Right lobe of liver (tissue), 6 donors: Measurements from ENCODE around the gene ZC3HAV1. TPM values are rescaled to one million over a fixed set of nuclear protein-coding genes. Genes with fewer than 3 reads are reported as not detected.

Source experiments
- ATAC-seq, 4 donors: fragments of 200-7000 bp; cut with Tn5 transposase; one replicate each; pipeline ENCODE4 v1.9.1; 2020; ENCODE audit warnings: mild to moderate bottlenecking in 4 of 4, moderate library complexity in 4 of 4
- DNase-seq, 3 donors: peaks; one replicate each; pipeline ENCODE4 v3.0.0-alpha.2; 2020
- H3K27ac ChIP-seq, 3 donors: fragments of 200-600 bp; one replicate each; pipeline ENCODE4 v1.8.0; 2022
- H3K27me3 ChIP-seq, 2 donors: fragments of 200-600 bp; one replicate each; pipeline ENCODE4 v1.8.0; 2022
- H3K36me3 ChIP-seq, 4 donors: fragments of 200-600 bp; sonication (generic) in 1 of 4; one replicate each; pipeline versions ENCODE4 v1.5.1 to v1.8.0; 2017 to 2022; ENCODE audit warnings: control low read depth in 1 of 4
- H3K4me1 ChIP-seq, 4 donors: fragments of 200-600 bp; sonication (generic) in 1 of 4; one replicate each; pipeline versions ENCODE4 v1.5.1 to v1.8.0; 2017 to 2022; ENCODE audit warnings: control low read depth in 1 of 4
- H3K4me3 ChIP-seq, 3 donors: fragments of 200-600 bp; one replicate each; pipeline ENCODE4 v1.8.0; 2022
- H3K9me3 ChIP-seq, 4 donors: fragments of 200-600 bp; sonication (generic) in 1 of 4; one replicate each; pipeline versions ENCODE4 v1.5.1 to v1.8.0; 2017 to 2022; ENCODE audit warnings: control low read depth in 1 of 4
- POLR2A ChIP-seq: fragments of 450-650 bp; IDR thresholded peaks from one replicate; pipeline ENCODE4 v1.6.1; 2017; ENCODE audit warnings: antibody characterized with exemption, mild to moderate bottlenecking
- WGBS: methylation state at CpG from one replicate; pipeline ENCODE4 v1.1.6; 2018; ENCODE audit warnings: low coverage, low lambda C conversion rate; ENCODE audit not compliant: insufficient coverage; ENCODE audit errors: missing lambda C conversion rate; 5-methylcytosine and 5-hydroxymethylcytosine counted together
- intact Hi-C, 2 donors: fragments of 100-400 bp; cut with DNase I; formaldehyde crosslinking; loops; one replicate each; pipeline versions ENCODE4 v1.11.2 to v1.14.1; 2022
- total RNA-seq, 6 experiments: library from RNA; depleted of rRNA in 2 of 6; stranded (reverse); fragments of >200 nt in 2 of 6; fragmentation: NEBNext Ultra II Directional in 3 of 6; extraction: Animal tissue kit (Norgen Biotek cat#: 25700) in 3 of 6; gene quantifications; one replicate each; pipeline versions ENCODE4 v1.1.0 to v1.2.4, GENCODE V29; 2016 to 2023
- TF ChIP-seq, protein P1 (sequence below), 4 donors: fragments of 200-600 bp in 3 of 4; fragments of 450-650 bp in 1 of 4; IDR thresholded peaks; one replicate each; pipeline versions ENCODE4 v1.5.1 to v1.8.0; 2016 to 2022; ENCODE audit warnings: antibody characterized with exemption in 4 of 4, mild to moderate bottlenecking in 2 of 4
- donor health status: DM: no; HTN: yes; CAD: no.
- donor health status: DM: no; HTN: no; CAD: no.
- donor health status: DM: no; HTN: no; CAD: no.
- donor health status: DM: no; HTN: yes; CAD: no.
- donor health status: DM: no; HTN: yes; CAD: no.

Gene ZC3HAV1
- total RNA-seq, 6 experiments from 2014 or later, result 12.3 to 20.6 (median 17.7) TPM

GRCh38 chr7:139036901-139037300 is 72.6 kb downstream of the ZC3HAV1 start:
- DNase-seq (no peak), ATAC-seq (no peak)
- H3K27me3 ChIP-seq, result no peaks in the 10 kb centered on the region
- H3K4me3 ChIP-seq, result no peak overlapping the region
- no peak overlapping the region for H3K27ac ChIP-seq
- 81% methylated on average over 3 of the region's 3 CpGs for WGBS
- H3K36me3 ChIP-seq, result no peaks in the 10 kb centered on the region
- TF ChIP-seq, protein P1, sequence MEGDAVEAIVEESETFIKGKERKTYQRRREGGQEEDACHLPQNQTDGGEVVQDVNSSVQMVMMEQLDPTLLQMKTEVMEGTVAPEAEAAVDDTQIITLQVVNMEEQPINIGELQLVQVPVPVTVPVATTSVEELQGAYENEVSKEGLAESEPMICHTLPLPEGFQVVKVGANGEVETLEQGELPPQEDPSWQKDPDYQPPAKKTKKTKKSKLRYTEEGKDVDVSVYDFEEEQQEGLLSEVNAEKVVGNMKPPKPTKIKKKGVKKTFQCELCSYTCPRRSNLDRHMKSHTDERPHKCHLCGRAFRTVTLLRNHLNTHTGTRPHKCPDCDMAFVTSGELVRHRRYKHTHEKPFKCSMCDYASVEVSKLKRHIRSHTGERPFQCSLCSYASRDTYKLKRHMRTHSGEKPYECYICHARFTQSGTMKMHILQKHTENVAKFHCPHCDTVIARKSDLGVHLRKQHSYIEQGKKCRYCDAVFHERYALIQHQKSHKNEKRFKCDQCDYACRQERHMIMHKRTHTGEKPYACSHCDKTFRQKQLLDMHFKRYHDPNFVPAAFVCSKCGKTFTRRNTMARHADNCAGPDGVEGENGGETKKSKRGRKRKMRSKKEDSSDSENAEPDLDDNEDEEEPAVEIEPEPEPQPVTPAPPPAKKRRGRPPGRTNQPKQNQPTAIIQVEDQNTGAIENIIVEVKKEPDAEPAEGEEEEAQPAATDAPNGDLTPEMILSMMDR (IDR thresholded peaks at IDR 0.05), result no peak
- no peak for TF ChIP-seq POLR2A
- no peaks in the 10 kb centered on the region for H3K4me1 ChIP-seq
- H3K9me3 ChIP-seq, result no peaks in the 10 kb centered on the region
- intact Hi-C loops, result no loop called here

DNA sequence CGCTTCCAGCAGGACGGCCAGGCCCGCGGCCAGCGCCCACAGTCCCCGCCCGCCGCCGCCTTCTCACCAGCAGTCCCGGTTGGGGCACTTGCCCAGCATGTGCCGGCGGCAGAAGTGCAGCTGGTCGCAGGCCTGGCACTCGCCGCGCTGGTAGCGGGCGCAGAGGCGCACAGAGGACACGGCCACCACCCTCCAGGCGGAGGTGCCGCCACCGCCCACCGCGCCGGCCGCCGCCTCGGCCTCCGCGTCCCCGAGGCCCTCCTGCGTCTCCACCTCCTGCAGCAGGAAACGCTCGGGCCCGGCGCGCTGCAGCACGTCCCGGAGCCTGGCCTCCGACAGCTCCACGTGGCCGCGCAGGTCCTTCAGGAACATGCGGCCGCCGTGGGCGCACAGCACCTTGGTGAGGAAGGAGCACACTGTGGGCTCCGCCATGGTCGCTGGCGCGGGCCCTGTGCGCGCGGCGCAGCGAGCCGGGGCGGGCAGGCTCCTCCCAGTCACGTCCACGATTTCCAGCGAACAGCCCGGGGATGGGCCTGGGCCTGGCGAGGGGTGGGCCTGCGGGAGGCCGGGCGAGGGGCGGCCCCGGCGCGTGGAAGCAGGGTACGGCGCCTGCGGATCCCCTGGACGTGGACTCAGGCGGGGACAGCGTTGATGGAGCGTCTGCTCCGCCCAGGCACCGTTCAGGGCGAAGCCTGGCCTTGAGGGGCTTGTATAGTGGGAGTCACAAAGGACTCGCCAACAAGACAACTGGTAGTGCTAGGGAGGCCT is 73.8 kb downstream of the ZC3HAV1 start, which contains the start of gene ZC3HAV1L:
Gene ZC3HAV1L (minus strand): TSS at position 457 of the 768 bp plus-strand sequence. CDS start 25 bp downstream, at position 432.
- peak; percentile 84 to 93 (median 92) for ATAC-seq
- WGBS, result 7% methylated on average over 14 of the region's 82 CpGs

DNA sequence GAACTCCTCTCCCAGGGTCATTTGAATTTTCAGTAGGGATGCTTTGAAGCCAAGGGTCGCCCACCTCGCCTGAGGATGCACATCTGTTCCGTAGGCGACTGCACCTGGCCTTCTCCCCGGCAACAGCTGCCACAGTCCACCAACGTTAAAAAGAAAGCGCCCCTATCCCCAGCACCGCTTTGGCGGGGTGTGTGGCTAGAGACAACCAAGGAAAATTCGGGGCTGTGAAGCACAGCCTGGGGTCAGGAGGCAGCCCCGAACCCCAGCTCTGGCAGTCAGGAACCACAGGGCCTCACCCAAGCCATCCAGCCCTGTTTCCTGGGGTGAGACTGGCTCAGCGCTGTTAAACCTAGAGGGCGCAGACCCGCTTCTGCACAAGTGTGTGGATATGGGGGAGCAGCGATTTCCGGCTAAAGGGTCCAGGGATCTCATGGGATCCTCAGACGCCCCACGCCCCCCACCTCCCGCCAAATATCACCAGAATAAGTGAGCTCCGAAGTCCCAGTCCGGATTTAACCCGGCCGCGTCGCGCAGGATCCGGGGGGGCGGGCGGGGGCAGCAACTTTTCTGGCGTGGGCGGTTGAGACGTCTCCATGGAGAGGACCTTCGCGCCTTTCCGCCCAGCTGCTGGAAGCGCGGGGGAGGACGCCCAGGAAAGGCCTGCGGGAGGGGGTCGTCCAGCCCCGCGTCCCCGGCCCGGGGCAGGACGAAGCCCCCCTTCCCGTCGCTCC is 74.5 kb downstream of the ZC3HAV1 start:
- intact Hi-C loops, result no loop called here
- ATAC-seq, result peak; percentile 18 to 50 (median 36)
- H3K9me3 ChIP-seq, result no peaks in the 10 kb centered on the region
- no peaks in the 10 kb centered on the region for H3K36me3 ChIP-seq
- TF ChIP-seq POLR2A, result no peak
- peak in 2 of 3 donors; percentile 28 to 41 for DNase-seq
- H3K27ac ChIP-seq, result peak overlapping the region in 2 of 3 donors; percentile 53 to 65
- 33% methylated on average over 3 of the region's 47 CpGs for WGBS
- no peaks in the 10 kb centered on the region for H3K4me1 ChIP-seq
- peak overlapping the region; percentile 58 to 87 (median 70) for H3K4me3 ChIP-seq
- H3K27me3 ChIP-seq, result no peaks in the 10 kb centered on the region

More for the DNA sequence above, 73.8 kb downstream of the ZC3HAV1 start, which contains the start of gene ZC3HAV1L:
- Histone ChIP-seq H3K9me3 (no peaks in the 10 kb centered on the region), H3K36me3 (no peaks in the 10 kb centered on the region), H3K27me3 (no peaks in the 10 kb centered on the region), H3K4me3 (peak within 1 kb of the TSS; percentile 58 to 87 (median 70)), H3K4me1 (no peaks in the 10 kb centered on the region), H3K27ac (peak within 1 kb of the TSS in 2 of 3 donors; percentile 53 to 65)
- TF ChIP-seq POLR2A, result peak; percentile 17
- TF ChIP-seq, protein P1 (IDR thresholded peaks at IDR 0.05), result no peak
- intact Hi-C loops, result no loop called here
- peak; percentile 48 to 68 (median 66) for DNase-seq

GRCh38 chr7:139034336-139034735 is 75.2 kb downstream of the ZC3HAV1 start:
- H3K4me3 ChIP-seq, result no peak overlapping the region
- ATAC-seq, result no peak
- no peaks in the 10 kb centered on the region for H3K36me3 ChIP-seq
- WGBS, result 82% methylated on average over 5 of the region's 5 CpGs
- no peaks in the 10 kb centered on the region for H3K9me3 ChIP-seq
- no peak overlapping the region for H3K27ac ChIP-seq
- intact Hi-C loops, result no loop called here
- no peaks in the 10 kb centered on the region for H3K27me3 ChIP-seq
- no peak for DNase-seq
- H3K4me1 ChIP-seq, result no peaks in the 10 kb centered on the region
- TF ChIP-seq POLR2A, result no peak

GRCh38 chr7:139033346-139034114 is 76.0 kb downstream of the ZC3HAV1 start:
- H3K27me3 ChIP-seq, result no peaks in the 10 kb centered on the region
- no peak overlapping the region for H3K4me3 ChIP-seq
- WGBS, result 84% methylated on average over 3 of the region's 6 CpGs
- intact Hi-C loops, result no loop called here
- no peaks in the 10 kb centered on the region for H3K36me3 ChIP-seq
- no peak for TF ChIP-seq POLR2A
- TF ChIP-seq, protein P1 (IDR thresholded peaks at IDR 0.05), result no peak
- no peaks in the 10 kb centered on the region for H3K9me3 ChIP-seq
- H3K27ac ChIP-seq, result no peak overlapping the region
- DNase-seq (peak in 1 of 3 donors; percentile 28), ATAC-seq (no peak)
- no peaks in the 10 kb centered on the region for H3K4me1 ChIP-seq
